AG09319 (cell line): Measurements from ENCODE around the gene CSRP1.

Experiments
- DNase-seq: peaks from one replicate; pipeline ENCODE4 v3.0.0-alpha.2; 2010; ENCODE audit warnings: low read depth; ENCODE audit errors: extremely low read depth
- CTCF ChIP-seq: IDR thresholded peaks from 2 replicates; pipeline ENCODE4 v1.5.1; 2011; ENCODE audit warnings: low read depth, mild to moderate bottlenecking, inconsistent platforms, low read length, moderate library complexity

The CSRP1 gene

GRCh38 chr1:201491896-201492511 is 14.9 kb downstream of the CSRP1 start:
- no peak for DNase-seq
- no peak for TF ChIP-seq CTCF

GRCh38 chr1:201490708-201491131 is 16.2 kb downstream of the CSRP1 start:
- no peak for DNase-seq
- TF ChIP-seq CTCF = no peak

GRCh38 chr1:201489643-201490261 is 17.2 kb downstream of the CSRP1 start:
- DNase-seq = no peak
- TF ChIP-seq CTCF = no peak

GRCh38 chr1:201488830-201489589 is 17.9 kb downstream of the CSRP1 start:
- peak; percentile 85 for DNase-seq
- no peak for TF ChIP-seq CTCF

- no peak for DNase-seq
- no peak for TF ChIP-seq CTCF
Measured at GRCh38 chr1:201487742-201488141, 19.2 kb downstream of the CSRP1 start.

GRCh38 chr1:201486187-201486586 is 20.7 kb downstream of the CSRP1 start:
- no peak for DNase-seq
- TF ChIP-seq CTCF = no peak

- no peak for TF ChIP-seq CTCF
- no peak for DNase-seq
Measured at GRCh38 chr1:201485184-201485774, 21.6 kb downstream of the CSRP1 start.
